GM12873 (cell line): Measurements from ENCODE around the gene DIRAS1.

ENCODE experiments used
- CTCF ChIP-seq: IDR thresholded peaks from 2 replicates; pipeline ENCODE4 v1.5.1; 2012; ENCODE audit warnings: low read depth, mild to moderate bottlenecking, moderate library complexity, low read length, control low read depth; ENCODE audit not compliant: insufficient read depth; ENCODE audit errors: missing control alignments

DIRAS1 gene

GRCh38 chr19:2724148-2724557 is 3.0 kb upstream of the DIRAS1 start:
- peak; percentile 42 for TF ChIP-seq CTCF

DNA sequence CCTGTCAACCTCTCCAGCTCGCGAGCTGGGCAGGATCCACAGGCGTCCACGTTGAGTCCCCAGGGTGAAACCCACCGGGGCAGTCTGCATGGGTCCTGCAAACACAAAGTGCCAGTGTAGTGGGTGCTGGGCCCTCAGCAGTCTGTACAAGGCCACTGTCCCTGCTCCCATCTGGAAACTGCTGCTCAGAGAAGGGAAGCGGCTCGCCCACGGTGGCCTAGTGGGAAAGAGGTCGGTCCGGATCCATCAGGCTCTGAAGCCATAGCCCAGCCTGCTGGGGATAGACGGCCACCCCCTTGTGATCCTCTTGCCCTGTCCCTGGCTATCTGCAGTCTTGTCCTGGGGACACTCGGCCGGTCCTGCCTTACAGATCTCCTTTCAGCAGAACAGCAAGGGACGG is 2.6 kb upstream of the DIRAS1 start:
- no peak for TF ChIP-seq CTCF

DNA sequence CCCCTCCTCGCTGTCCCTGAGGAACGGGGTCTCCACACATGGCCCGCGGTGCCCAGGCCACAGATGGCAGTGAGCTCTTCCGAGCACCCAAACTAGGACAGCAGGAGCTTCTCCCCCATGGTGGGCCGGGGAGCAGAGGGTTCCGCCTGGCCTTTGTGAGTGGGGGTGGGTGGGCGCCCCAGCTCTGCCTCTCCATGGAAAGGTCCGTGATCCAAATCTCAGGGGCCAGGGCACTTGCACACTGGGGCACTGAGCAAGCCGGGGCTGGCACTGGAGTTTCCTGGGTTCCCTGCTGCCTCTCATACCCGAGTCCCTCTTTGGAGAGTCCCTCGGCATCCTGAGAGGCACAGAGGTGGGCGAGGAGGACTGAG is 2.2 kb upstream of the DIRAS1 start:
- no peak for TF ChIP-seq CTCF

GRCh38 chr19:2722541-2723344 is 1.6 kb upstream of the DIRAS1 start:
- no peak for TF ChIP-seq CTCF

- no peak for TF ChIP-seq CTCF
Measured at GRCh38 chr19:2721570-2722540, 683 bp upstream of the DIRAS1 start.

- peak; percentile 20 for TF ChIP-seq CTCF
Measured at GRCh38 chr19:2719920-2720776, 1.0 kb downstream of the DIRAS1 start.
